Measurements from ENCODE around the gene ZNF620.
"Not testable (repeated sequence)": the region's sequence is repeated elsewhere in the genome, so short reads cannot be mapped to it uniquely, and the experiment has no call there.

The ZNF620 gene

DNA sequence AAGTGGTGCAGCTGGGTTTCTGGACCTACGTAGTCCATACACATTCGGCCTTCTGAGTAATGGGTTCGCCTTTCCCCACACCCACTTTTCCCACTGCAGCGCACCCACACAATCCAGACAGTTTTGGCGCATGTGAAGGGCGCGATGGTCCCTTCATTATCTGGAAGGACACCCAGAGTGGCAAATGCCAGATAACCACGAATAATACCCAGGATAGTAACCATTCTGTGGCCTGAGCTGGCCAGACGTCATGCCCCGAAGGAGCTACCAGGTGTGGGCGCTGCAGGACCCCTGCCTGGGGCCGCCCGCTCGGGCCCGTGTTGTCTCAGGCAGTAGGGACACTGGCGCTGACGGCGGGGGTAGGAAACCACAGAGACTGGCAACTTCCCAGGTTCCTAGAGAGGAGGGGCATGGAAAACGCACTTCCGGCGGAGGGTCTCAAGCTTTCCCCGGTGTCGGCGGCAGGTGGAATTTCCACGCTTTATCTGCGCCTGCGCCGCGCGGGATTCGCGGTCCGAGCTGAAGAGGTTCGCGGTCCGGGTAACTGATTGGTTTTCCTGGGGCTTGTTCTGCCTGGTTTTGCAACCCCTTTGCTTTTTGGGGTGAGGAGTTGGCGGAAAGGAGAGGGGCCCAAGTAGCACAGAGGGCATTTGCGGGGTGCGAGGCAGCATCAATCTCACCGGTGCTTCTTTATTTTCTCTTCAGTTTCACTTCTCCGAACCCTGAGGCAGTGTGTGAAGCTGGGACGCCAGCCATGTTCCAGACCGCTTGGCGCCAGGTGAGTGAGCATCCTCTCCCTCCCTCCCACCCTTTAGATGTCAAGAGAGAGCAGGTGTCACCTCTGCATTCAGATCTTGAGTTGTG is at the start of gene ZNF620:
TSS of gene ZNF620 (plus strand) at position 441 of the 864 bp plus-strand sequence. CDS start at position 755, 314 bp downstream.
- POLR2A ChIA-PET: interaction anchor here (0.5 to 0.6 kb wide), 2 partner anchors 314 to 1144 kb away, joined by 3 to 4 read pairs; no protein-coding TSS in a partner anchor

DNA sequence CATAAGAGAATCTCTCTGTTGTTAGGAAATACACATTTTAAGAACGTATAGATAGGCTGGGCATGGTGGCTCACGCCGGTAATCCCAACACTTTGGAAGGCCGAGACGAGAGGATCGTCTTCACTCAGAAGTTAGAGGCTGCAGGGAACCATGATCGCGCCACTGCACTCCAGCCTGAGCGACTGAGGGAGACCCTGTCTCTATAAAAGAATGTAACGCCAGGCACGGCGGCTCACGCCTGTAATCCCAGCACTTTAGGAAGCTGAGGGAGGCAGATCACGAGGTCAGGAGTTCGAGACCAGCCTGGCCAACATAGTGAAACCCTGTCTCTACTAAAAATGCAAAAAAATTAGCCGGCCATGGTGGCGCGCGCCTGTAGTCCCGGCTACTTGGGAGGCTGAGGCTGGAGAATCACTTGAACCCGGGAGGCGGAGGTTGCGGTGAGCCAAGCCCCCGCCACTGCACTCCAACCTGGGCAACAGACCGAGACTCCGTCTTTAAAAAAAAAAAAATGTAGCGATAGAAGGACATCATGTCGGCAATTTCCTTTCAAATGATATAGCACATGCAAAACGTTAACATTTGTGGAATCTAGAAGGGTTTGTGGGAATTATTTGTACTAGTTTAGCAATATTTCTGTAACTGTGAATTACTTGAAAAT is 49.4 kb upstream of the ZNF620 start:
- TF ChIP-seq, protein P1, sequence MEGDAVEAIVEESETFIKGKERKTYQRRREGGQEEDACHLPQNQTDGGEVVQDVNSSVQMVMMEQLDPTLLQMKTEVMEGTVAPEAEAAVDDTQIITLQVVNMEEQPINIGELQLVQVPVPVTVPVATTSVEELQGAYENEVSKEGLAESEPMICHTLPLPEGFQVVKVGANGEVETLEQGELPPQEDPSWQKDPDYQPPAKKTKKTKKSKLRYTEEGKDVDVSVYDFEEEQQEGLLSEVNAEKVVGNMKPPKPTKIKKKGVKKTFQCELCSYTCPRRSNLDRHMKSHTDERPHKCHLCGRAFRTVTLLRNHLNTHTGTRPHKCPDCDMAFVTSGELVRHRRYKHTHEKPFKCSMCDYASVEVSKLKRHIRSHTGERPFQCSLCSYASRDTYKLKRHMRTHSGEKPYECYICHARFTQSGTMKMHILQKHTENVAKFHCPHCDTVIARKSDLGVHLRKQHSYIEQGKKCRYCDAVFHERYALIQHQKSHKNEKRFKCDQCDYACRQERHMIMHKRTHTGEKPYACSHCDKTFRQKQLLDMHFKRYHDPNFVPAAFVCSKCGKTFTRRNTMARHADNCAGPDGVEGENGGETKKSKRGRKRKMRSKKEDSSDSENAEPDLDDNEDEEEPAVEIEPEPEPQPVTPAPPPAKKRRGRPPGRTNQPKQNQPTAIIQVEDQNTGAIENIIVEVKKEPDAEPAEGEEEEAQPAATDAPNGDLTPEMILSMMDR (IDR thresholded peaks at IDR 0.05; ENCODE audit: insufficient read depth, low read length, missing control alignments): no peak
- H3K4me3 ChIP-seq (ENCODE audit: low read depth, low read length): peak overlapping the region; percentile 97
- CTCF ChIA-PET: no interaction called here
- POLR2A ChIA-PET: interaction anchor here (0.7 to 1.4 kb wide), 7 partner anchors 9 to 743 kb away, joined by 3 to 5 read pairs (median 4); partner anchors contain the start of genes CTNNB1 and ZNF619
- DNase-seq (ENCODE audit: low read depth, low spot score): no peak

More for the DNA sequence above, at the start of gene ZNF620:
- DNase-seq (ENCODE audit: low read depth, low spot score): no peak
- TF ChIP-seq, protein P1 (IDR thresholded peaks at IDR 0.05; ENCODE audit: insufficient read depth, low read length, missing control alignments): peak; percentile 47
- H3K4me3 ChIP-seq (ENCODE audit: low read depth, low read length): peak within 1 kb of the TSS; percentile 67
- CTCF ChIA-PET: interaction anchor here (1.2 to 1.3 kb wide), 3 partner anchors 9 to 13 kb away, joined by 3 to 5 read pairs (median 5); no protein-coding TSS in a partner anchor

DNA sequence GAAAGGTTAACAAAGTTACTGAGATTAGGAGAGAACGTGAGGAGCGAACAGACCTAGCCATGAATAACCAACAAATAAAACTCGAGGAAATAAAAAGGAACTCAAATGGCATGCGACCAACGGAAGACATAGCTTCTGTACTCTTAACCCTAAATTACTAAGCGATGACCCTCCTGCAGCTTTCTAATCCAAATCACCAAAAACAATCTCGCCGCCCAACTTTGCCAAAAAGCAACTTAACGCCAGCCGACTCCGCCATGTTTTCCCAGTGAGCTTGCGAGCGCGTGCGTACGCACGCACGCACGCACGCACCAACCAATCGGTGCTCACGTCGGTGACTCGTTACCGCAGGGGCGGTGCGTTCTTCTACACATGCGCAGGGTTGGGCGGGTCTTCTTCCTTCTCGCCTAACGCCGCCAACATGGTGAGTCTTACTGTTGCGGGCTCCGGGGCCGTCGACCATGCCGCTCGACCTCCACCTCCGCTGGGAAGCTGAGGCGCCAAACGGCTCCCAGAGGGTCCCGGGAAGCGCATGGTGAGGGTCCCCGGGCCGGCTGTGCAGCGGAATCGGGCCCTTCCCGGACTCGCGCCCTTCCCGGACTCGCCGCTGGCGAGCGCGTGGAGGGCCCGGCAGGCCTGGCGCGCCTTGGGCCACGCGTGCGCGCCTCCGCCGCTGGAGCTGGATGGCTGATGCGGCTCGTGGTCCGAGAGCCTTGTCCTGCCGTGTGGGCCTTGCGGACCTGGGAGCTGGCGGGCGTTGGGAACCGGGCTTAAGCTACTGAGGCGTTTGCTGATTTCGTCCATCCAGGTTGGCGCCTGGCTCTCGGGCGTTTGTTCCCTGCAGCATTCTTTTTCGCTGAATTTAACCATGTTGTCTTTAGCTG is 48.7 kb upstream of the ZNF620 start, which contains the start of gene RPL14:
TSS of gene RPL14 (plus strand) at position 400 of the 884 bp plus-strand sequence. CDS start at position 533, 133 bp downstream.
- peak; percentile 84 for DNase-seq (ENCODE audit: low read depth, low spot score)
- TF ChIP-seq, protein P1 (IDR thresholded peaks at IDR 0.05; ENCODE audit: insufficient read depth, low read length, missing control alignments): no peak
- CTCF ChIA-PET: no interaction called here
- POLR2A ChIA-PET: interaction anchor here (0.7 to 1.4 kb wide), 8 partner anchors 8 to 742 kb away, joined by 3 to 5 read pairs (median 4); partner anchors contain the start of genes CTNNB1 and ZNF619
- H3K4me3 ChIP-seq (ENCODE audit: low read depth, low read length): peak within 1 kb of the TSS; percentile 97

DNA sequence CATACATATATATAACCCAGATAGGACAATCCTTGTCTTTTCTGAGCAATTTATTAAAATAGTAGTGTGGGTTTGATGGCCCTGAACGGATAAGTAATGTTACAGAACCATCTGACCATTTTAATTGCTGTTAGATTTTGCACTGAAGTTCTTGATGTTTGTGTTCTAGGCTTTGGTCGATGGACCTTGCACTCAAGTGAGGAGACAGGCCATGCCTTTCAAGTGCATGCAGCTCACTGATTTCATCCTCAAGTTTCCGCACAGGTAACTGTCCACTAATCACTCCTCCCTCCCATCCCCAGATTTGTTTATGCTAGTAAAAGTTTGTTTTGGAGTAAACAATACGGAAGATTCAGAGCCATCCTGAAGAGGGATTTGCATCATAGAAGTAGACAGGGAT is 47.4 kb upstream of the ZNF620 start:
- DNase-seq (ENCODE audit: low read depth, low spot score): no peak
- H3K4me3 ChIP-seq (ENCODE audit: low read depth, low read length): peak overlapping the region; percentile 97
- TF ChIP-seq, protein P1 (IDR thresholded peaks at IDR 0.05; ENCODE audit: insufficient read depth, low read length, missing control alignments): no peak
- ChIA-PET POLR2A (interaction anchor here (1.5 kb wide), 1 partner anchor 46 kb away, joined by 3 read pairs; no protein-coding TSS in a partner anchor), CTCF (no interaction called here)

DNA sequence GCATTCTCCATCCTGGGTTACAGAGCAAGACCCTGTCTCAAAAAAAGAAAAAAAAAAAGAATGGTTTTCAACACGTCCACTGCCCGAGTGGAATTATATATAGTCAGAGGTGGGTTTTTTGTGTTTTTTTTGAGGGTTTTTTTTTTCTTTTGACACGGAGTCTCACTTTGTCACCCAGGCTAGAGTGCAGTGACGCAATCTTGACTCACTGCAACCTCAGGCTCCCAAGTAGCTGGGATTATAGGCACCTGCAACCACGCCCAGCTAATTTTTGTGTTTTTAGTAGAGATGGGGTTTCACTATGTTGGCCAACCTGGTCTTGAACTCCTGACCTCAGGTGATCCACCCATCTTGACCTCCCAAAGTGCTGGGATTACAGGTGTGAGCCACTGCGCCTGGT is 45.4 kb upstream of the ZNF620 start:
- H3K4me3 ChIP-seq (ENCODE audit: low read depth, low read length); CTCF ChIA-PET; DNase-seq (ENCODE audit: low read depth, low spot score): not testable (repeated sequence)
- POLR2A ChIA-PET: interaction anchor here (0.6 kb wide), 1 partner anchor 1598 kb away, joined by 4 read pairs; no protein-coding TSS in a partner anchor

DNA sequence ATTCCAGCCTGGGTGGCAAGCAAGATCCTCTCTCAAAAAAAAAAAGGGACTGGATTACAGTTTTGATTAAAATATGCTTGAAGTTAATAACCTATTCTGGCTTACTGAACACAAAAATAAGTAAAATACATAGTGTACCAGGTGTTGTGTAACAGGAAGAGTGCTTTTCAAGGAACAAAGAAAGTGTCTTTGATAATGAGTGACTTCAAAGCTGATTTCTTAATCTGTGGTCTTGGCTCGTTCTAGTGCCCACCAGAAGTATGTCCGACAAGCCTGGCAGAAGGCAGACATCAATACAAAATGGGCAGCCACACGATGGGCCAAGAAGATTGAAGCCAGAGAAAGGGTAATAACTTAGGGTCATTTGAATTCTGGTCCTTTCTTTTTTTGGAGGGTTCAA is 44.7 kb upstream of the ZNF620 start:
- no peak overlapping the region for H3K4me3 ChIP-seq (ENCODE audit: low read depth, low read length)
- TF ChIP-seq, protein P1 (IDR thresholded peaks at IDR 0.05; ENCODE audit: insufficient read depth, low read length, missing control alignments): no peak
- DNase-seq (ENCODE audit: low read depth, low spot score): no peak
- ChIA-PET CTCF (no interaction called here), POLR2A (no interaction called here)

DNA sequence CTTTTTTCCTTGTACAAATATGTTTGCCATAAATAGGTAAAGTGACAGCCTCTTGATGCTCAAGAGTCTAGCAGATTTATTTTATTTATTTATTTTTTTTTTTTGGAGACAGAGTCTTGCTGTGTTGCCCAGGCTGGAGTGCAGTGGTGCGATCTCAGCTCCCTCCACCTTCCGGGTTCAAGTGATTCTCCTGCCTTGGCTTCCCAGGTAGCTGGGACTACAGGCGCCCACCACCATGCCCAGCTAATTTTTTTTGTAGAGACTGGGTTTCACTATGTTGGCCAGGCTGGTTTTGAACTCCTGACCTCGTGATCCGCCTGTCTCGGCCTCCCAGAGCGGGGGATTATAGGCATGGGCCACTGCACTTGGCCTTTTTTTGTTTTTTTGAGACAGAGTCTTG is 43.0 kb upstream of the ZNF620 start:
- H3K4me3 ChIP-seq (ENCODE audit: low read depth, low read length); DNase-seq (ENCODE audit: low read depth, low spot score); CTCF ChIA-PET: not testable (repeated sequence)
- POLR2A ChIA-PET: interaction anchor here (1.2 kb wide), 1 partner anchor 1249 kb away, joined by 3 read pairs; no protein-coding TSS in a partner anchor

Measured in AG04449 (cell line).